HTR-8/SVneo (cell line): ENCODE data around the gene CD300C.
"Not testable (repeated sequence)": the region's sequence is repeated elsewhere in the genome, so short reads cannot be mapped to it uniquely, and the experiment has no call there.

ENCODE experiments used
- DNase-seq: peaks from one replicate; pipeline ENCODE4 v3.0.0; 2011; ENCODE audit warnings: low spot score, mixed read lengths; ENCODE audit not compliant: insufficient read length
- FAIRE-seq: peaks from 2 replicates; lab custom pipeline; 2011; peaks lifted over from hg19 to GRCh38; lab: Jason Lieb, UNC

The CD300C gene

DNA sequence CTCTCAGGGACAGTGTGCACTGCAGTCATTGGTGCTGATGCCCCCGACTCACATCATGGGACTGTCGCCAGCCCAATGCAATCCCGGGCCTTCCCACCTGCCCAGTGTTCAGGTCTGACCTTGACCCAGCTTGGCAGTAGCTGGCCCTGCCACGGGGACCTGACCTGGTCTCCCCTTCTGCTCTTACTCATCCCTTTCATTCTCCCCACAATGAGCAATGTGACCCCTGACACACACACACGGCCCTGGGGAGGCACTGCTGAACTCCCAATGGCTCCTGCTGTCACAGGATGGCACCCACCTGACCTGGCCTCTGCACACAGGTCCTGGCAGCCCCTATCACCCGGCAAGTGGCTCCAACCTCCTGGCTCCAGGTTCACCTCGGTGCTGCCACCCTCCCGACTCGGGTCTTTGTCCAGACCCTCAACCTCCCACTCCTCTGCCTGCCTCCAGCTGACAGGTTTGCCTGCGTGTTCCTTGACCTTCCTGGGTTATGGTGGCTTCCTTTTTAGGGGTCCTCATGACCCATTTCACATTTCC lies 6.6 kb downstream of the CD300C start:
- DNase-seq = no peak
- FAIRE-seq = no peak

DNA sequence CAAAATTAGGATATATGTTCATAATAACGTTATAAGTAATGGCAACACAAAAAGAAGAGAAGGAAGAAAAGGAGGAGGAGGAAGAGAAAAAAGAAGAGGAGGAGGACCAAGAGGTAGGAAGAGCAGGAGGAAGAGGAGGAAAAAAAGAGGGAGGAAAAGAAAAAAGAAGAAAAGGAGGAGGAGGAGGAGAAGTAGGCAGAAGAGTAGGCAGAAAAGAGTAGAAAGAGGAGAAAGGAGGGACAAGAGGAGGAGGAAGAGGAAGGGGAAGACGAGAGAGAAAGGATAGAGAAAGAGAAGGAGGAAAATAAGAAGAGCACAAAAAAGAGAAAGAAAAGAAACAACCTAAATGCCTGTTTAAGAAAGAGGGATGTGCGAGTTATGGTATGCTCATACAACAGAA lies 9.0 kb downstream of the CD300C start:
- FAIRE-seq = no peak
- no peak for DNase-seq

- no peak for DNase-seq
- FAIRE-seq = no peak
Observed at GRCh38 chr17:74532115-74532514, 13.8 kb downstream of the CD300C start.

DNA sequence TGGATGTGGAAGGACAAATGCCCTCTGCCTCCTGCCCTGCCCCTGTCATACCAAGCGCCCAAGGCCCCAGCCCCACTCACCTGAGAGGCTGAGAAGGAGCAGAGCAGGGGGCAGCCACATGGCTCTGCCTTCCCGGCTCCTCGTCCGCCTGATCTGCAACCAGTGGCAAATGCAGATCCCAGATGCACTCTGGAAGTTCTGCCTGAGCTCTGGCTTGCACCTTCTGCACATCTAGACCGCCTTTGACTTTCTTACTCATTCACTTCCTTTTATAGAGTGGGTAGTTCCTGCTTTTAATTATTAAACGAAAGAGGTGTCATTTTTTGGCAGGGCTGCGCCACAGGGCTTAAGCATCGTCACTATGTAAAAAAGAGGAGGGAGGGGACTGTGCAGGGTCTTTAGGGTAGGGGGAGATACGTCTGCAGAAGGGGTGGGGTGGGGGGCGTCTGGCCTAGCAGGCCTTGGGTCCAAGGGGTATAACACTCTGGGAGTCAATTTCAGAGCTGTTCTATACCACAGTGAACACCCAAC lies 14.6 kb downstream of the CD300C start, which contains the start of gene CD300LB:
Gene CD300LB, minus strand, starts transcription at position 245 of the 531 bp plus-strand sequence. Its CDS starts 125 bp downstream, at position 120.
- no peak for FAIRE-seq
- DNase-seq = no peak

- DNase-seq = no peak
- no peak for FAIRE-seq
Observed at GRCh38 chr17:74530831-74531150, 15.1 kb downstream of the CD300C start.

- DNase-seq = no peak
- FAIRE-seq = no peak
Observed at GRCh38 chr17:74529243-74529642, 16.7 kb downstream of the CD300C start.

GRCh38 chr17:74528491-74529199 lies 17.3 kb downstream of the CD300C start:
- DNase-seq = no peak
- no peak for FAIRE-seq

DNA sequence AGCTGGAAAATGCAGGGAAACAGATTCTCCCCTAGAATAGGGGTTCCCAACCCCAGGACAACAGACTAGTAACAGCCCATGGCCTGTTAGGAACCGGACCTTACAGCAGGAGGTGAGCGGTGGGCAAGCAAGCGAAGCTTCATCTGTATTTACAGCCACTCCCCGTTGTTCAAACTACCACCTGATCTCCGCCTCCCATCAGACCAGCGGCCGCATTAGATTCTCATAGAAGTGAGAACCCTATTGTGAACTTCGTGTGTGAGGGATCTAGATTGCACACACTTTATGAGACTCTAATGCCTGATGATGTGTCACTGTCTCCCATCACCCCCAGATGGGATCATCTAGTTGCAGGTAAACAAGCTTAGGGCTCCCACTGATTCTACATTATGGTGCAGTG lies 18.2 kb downstream of the CD300C start:
- no peak for DNase-seq
- no peak for FAIRE-seq

- no peak for FAIRE-seq
- no peak for DNase-seq
Observed at GRCh38 chr17:74527081-74527480, 18.8 kb downstream of the CD300C start.

GRCh38 chr17:74526681-74527080 lies 19.2 kb downstream of the CD300C start:
- FAIRE-seq (no peak), DNase-seq (no peak)

DNA sequence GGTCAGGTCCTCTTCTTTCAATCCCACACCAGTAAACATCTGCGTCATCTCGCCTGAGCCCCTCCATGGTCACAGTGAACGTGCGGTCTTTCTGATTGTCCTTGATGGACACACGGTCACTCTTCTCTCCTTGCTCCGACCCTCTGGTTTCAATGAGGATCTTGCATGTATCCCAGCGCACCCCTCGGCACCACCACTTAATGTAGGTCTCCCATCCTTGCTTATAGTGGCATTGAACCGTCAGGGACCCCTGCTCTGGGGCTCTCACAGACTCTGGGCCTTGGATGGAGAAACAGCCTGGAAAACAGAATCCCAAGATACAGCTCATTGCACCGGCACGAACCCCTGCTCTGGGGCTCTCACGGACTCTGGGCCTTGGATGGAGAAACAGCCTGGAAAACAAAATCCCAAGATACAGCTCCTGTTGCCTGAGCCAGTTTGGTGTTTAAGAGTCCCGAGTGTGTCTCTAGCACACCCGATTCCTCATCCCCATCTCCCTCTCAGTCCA lies 20.1 kb downstream of the CD300C start:
- no peak for DNase-seq
- FAIRE-seq = no peak

- peak; percentile 90 for FAIRE-seq
- DNase-seq = no peak
Observed at GRCh38 chr17:74525465-74525725, 20.5 kb downstream of the CD300C start.

GRCh38 chr17:74524653-74525464 lies 21.1 kb downstream of the CD300C start:
- FAIRE-seq = no peak
- no peak for DNase-seq

DNA sequence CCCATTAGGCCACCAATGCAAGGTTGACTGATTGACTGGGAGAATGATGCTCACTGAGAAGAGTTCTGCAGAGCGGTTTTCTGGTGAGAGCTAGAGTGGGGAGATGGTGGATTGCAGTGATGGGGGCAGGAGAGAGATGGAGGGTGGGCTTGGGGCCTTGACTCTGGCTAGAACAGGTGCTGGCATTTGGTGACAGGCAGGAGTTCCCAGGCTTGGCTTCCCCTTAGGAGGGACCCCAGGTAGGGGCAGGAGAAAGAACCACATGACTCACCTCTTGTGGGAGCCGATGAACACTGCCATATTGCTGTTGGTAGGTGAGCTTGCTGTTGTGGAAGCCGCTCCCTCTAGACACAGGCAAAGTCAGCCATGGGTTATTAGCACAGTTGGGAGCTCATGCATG lies 22.6 kb downstream of the CD300C start:
- FAIRE-seq (no peak), DNase-seq (no peak)

GRCh38 chr17:74522381-74523105 lies 23.4 kb downstream of the CD300C start:
- FAIRE-seq = no peak
- DNase-seq = no peak

GRCh38 chr17:74521701-74522201 lies 24.2 kb downstream of the CD300C start:
- no peak for DNase-seq
- FAIRE-seq = no peak

GRCh38 chr17:74520790-74521480 lies 25.0 kb downstream of the CD300C start:
- no peak for DNase-seq
- no peak for FAIRE-seq

- FAIRE-seq = no peak
Observed at GRCh38 chr17:74520016-74520434, 25.9 kb downstream of the CD300C start.

DNA sequence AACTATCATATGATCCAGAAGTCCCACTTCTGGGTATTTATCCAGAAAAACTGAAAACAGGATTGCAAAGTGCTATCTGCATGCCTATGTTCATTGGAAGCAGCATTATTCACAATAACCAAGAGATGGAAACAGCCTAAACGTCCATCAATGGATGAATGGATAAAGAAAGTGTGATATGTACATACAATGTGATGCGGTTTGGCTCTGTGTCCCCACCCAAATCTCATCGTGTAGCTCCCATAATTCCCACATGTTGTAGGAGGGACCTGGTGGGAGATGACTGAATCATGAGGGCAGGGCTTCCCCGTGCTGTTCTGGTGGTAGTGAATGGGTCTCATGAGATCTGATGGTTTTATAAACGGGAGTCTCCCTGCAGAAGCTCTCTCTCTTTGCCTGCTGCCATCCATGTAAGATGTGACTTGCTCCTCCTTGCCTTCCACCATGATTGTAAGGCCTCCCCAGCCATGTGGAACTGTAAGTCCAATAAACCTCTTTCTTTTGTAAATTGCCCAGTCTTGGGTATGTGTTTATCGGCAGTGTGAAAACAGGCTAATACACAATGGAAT lies 27.4 kb downstream of the CD300C start:
- not testable (repeated sequence) for FAIRE-seq, DNase-seq

More at GRCh38 chr17:74520016-74520434, 25.9 kb downstream of the CD300C start:
- DNase-seq = no peak
